Epithelial cell of proximal tubule (primary cell): ENCODE data around the gene MCIDAS. TPM values are rescaled to one million over a fixed set of nuclear protein-coding genes. Genes with fewer than 3 reads are reported as not detected.

ENCODE experiments used
- DNase-seq: peaks from one replicate; pipeline ENCODE4 v3.0.0-alpha.2; 2011; ENCODE audit warnings: low read depth
- H3K4me3 ChIP-seq: 2 replicates; pipeline ENCODE4 v1.5.1; 2011; ENCODE audit warnings: low read depth, mild to moderate bottlenecking, low read length
- CTCF ChIP-seq: conservative IDR thresholded peaks from 2 replicates; pipeline ENCODE4 v1.5.1; 2012; ENCODE audit warnings: low read depth, mild to moderate bottlenecking, low read length
- total RNA-seq: library from RNA; depleted of rRNA; stranded (reverse); fragments of >200 nt; gene quantifications from 2 replicates; pipeline ENCODE4 v1.2.3, GENCODE V29; 2015

The MCIDAS gene
- total RNA-seq, 1 donor from 2014 or later = 0.06 TPM

- no peak for TF ChIP-seq CTCF
- no peak for DNase-seq
- H3K4me3 ChIP-seq = peak overlapping the region; percentile 67
These were observed 732 bp upstream of the MCIDAS start for GRCh38 chr5:55227664-55228430.

DNA sequence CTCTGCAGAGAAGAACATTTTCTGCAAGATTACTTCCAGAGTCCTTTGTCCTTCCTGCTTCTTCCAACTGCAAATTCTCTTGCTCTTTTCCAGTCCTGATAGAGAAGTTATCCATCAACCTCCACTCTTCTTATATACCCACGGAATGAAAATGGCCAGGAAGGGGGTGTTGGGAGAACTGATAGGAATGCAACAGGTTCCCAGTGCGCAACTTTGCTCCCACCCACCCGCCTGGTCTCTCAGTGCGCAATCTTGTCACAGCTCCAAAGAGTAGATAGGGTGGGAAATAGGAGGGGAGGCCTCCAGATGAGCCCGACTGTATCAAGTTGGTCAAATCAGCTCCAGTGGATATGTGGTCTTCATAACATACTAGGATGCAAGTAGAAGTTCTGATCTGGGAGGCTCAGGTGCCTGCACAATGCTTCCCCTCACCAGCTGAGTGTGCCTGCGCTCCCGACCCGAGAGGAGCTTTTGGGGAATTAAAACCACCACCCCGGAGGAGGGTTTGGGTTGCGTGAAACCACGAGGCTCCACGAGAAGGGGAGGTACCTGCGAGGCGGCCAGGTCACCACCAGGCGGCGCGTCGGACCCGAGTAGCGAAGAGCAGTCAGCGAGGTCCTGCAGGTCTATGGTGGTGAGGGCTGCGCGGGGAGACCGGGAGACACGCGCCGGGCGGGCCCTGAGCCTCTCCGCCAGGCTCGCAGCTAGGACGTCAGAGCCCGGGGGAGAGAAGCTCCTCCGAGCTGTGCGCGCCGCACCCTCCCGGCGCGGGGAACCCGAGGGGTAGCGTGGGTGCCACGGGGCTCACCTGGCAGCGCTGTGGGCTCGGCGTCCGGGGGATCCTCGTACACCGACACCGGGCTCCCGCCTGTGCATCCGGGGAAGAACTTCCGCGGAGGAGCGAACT, 835 bp downstream of the MCIDAS start:
- peak; percentile 79 for TF ChIP-seq CTCF
- DNase-seq = no peak
- H3K4me3 ChIP-seq = peak overlapping the region; percentile 67

DNA sequence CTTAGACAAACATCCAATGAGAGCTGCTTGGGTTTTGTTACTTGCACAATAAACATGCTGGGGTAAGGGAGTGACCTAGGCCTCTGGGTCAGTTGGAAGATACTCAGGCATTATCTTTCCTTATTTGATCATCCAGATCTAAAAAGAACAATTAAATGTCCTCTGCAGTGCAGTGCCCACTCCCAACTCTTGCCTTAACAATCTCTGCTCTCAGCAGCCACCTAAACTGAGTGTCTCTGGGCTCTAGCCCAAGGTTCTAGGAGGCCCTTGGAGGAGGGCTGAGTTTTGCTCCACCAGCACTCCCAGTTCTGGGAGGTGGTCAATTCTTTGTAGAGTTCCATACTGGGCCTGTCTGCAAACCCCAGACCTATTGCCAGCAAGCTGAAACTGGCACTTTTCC, 1.8 kb downstream of the MCIDAS start:
- DNase-seq = no peak
- no peak for TF ChIP-seq CTCF
- no peak overlapping the region for H3K4me3 ChIP-seq

DNA sequence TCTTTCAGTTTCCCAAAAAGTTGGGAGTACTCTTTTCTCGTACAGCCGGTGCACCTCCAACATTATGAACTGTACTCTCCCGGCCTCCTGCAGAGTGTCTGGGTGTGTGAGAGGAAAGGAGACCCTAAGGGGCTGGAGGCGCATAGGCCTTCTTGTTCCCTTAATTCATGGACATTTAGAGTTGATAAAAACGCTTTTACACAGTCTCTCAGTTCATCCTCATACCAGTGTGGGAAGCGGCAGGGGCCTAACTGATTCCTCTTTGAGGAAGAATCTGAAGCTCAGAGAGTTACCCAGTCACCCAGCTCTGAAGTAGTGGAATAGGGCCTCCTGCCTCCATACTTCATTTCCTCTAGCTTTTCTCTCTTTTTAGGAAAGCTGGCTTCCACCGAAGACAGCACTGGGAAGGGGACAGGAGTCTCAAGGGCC, 3.3 kb downstream of the MCIDAS start:
- TF ChIP-seq CTCF = no peak

GRCh38 chr5:55222985-55223811, 3.9 kb downstream of the MCIDAS start:
- TF ChIP-seq CTCF = no peak
- no peak overlapping the region for H3K4me3 ChIP-seq
- no peak for DNase-seq

More for the DNA sequence above, 3.3 kb downstream of the MCIDAS start:
- H3K4me3 ChIP-seq = no peak overlapping the region
- no peak for DNase-seq

DNA sequence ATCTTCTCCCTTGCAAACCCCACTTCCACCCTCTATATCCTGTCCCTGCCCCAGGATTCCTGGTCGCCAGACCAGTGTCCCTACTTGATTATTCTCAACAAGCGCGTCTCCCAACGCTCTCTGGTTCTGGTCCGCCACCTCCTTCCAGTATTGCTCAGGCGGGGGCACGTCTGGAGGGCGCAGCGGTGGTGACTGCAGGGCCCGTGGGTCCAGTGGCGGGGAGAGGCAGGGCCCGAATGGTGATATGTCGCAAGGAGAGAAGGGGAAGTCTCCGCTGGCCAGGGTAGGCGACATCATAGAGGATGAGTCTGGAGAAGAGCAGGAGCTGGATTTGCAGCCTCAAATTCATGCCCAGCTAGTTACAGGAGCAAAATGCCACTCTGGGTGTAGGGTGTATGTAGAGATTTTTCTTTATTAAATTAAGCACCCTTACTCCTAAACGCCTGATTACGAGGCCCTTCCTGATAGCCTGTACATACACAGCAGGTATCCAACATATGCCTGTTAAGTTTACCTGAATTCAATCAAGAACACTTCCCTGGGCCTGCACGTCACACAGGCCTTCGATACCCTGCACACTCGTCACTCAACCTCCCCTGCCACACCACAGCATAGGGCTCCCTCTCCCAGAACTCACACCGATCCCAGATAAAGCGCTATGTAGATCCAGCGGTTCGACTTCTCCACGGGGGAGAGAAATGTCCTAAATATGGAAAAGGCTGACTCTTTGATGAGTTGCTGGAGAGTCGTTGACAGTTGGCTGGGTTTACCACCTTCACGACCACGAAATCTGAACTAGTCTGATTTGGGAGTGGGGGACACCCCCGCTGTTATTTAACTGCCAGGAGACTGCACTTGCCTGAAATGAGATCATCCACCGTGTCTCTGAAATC, 4.8 kb downstream of the MCIDAS start:
- no peak for DNase-seq
- TF ChIP-seq CTCF = no peak
- H3K4me3 ChIP-seq = no peak overlapping the region
